Measurements from ENCODE around the gene CD226. TPM values are rescaled to one million over a fixed set of nuclear protein-coding genes. Genes with fewer than 3 reads are reported as not detected.
A peak's percentile ranks its signal among the peaks of the same experiment; 100 is the strongest.

Gene CD226
- total and polyA plus RNA-seq, 2 of the 13 experiments (the other 11 are each of a cell fraction or from before 2014, with no cell fraction given) = 0.13 to 0.77 TPM

- H3K4me2 ChIP-seq (ENCODE audit: low read depth, low read length) = no peak overlapping the region
- in situ Hi-C loops (cut with HindIII; ENCODE audit: extremely low pct_ligation_motif_present, low pct_unique_long_range_greater_than_20kb) = no loop called here
- no peaks in the 10 kb centered on the region for H4K20me1 ChIP-seq (ENCODE audit: insufficient read depth, low read length)
- peaks cover 16% of the 10 kb centered on the region for H3K4me1 ChIP-seq (ENCODE audit: insufficient read depth, low read length)
- intact Hi-C loops (cut with micrococcal nuclease; ENCODE audit: unreplicated experiment) = no loop called here
- POLR2A ChIA-PET = no interaction called here
- CTCF ChIA-PET (ENCODE audit: low intra/inter-chr PET ratio, low total read pairs) = no interaction called here
- ATAC-seq = peak; percentile 88
- no peaks in the 10 kb centered on the region for H3K79me2 ChIP-seq (ENCODE audit: insufficient read depth, low read length)
- FAIRE-seq = peak; percentile 51
- no peaks in the 10 kb centered on the region for H3K27me3 ChIP-seq (ENCODE audit: control insufficient read depth in 1 of 2, insufficient read depth in 2 of 2, low read length in 2 of 2)
- no peaks in the 10 kb centered on the region for H3K36me3 ChIP-seq (replicated peaks in 1 of 2; ENCODE audit: control insufficient read depth in 1 of 2, insufficient read depth in 2 of 2, low read length in 2 of 2)
- H3K9me3 ChIP-seq (ENCODE audit: low read length) = no peaks in the 10 kb centered on the region
- no peak overlapping the region for H3K9ac ChIP-seq (ENCODE audit: insufficient read depth, low read depth, low read length)
- no peak overlapping the region for H3K4me3 ChIP-seq (replicated peaks in 1 of 3; ENCODE audit: insufficient read depth in 1 of 3, low read depth in 2 of 3, low read length in 3 of 3)
- no peak overlapping the region for H2AFZ ChIP-seq (ENCODE audit: low read length)
- 77% methylated on average over 11 of the region's 12 CpGs for WGBS (ENCODE audit: low lambda C conversion rate)
- peak; percentile 89 for DNase-seq (ENCODE audit: low spot score)
- H3K27ac ChIP-seq (ENCODE audit: extremely low read length, insufficient read depth, low read length) = no peak overlapping the region
- no TSS peak for BruUV-seq (replicated peaks)
- TF ChIP-seq ZNF281 (CRISPR knock-in tag; IDR thresholded peaks at IDR 0.05; ENCODE audit: borderline replicate concordance) = peak; percentile 17; the same call in 1 of the 2 replicates
- no peak for TF ChIP-seq POLR2A (IDR thresholded peaks at IDR 0.05; ENCODE audit: insufficient read depth in 1 of 2, low read depth in 2 of 2, low read length in 2 of 2)
- 0 out of 2 replicates have a peak, but pooled peaks have one; percentile 43 for TF ChIP-seq ISL2 (CRISPR knock-in tag; IDR thresholded peaks at IDR 0.05)
- TF ChIP-seq KDM1A (CRISPR knock-in tag; IDR thresholded peaks at IDR 0.05) = no peak
- TF ChIP-seq TBX2 (CRISPR knock-in tag; IDR thresholded peaks at IDR 0.05; ENCODE audit: borderline replicate concordance) = peak; percentile 62; the same call in 1 of the 2 replicates
- peak; percentile 12; the same call in 1 of the 2 replicates for TF ChIP-seq TBX3 (IDR thresholded peaks at IDR 0.05; ENCODE audit: borderline replicate concordance)
- no peak for TF ChIP-seq SP140L (CRISPR knock-in tag; IDR thresholded peaks at IDR 0.05; ENCODE audit: borderline replicate concordance)
- no peak for TF ChIP-seq ZKSCAN8 (CRISPR knock-in tag; IDR thresholded peaks at IDR 0.05; ENCODE audit: borderline replicate concordance)
- peak; percentile 68; the same call in 1 of the 2 replicates for TF ChIP-seq HMG20A (CRISPR knock-in tag; IDR thresholded peaks at IDR 0.05; ENCODE audit: borderline replicate concordance)
- TF ChIP-seq TCF7 (IDR thresholded peaks at IDR 0.05; ENCODE audit: low read depth) = peak; percentile 91
- TF ChIP-seq SOX6 (IDR thresholded peaks at IDR 0.05) = no peak
- TF ChIP-seq SOX6 (CRISPR knock-in tag; IDR thresholded peaks at IDR 0.05) = peak; percentile 87
- 0 out of 2 replicates have a peak, but pooled peaks have one; percentile 11 for TF ChIP-seq PAXIP1 (CRISPR knock-in tag; conservative IDR thresholded peaks at IDR 0.05)
- peak; percentile 74; the same call in 1 of the 2 replicates for TF ChIP-seq SOX13 (IDR thresholded peaks at IDR 0.05)
- TF ChIP-seq SOX13 (CRISPR knock-in tag; conservative IDR thresholded peaks at IDR 0.05 in 1 of 2, IDR thresholded peaks at IDR 0.05 in 1 of 2) = peak in 1 of 2 experiments; percentile 97; a peak in 2 of 4 replicates
- no peak for TF ChIP-seq ZNF205 (CRISPR knock-in tag; IDR thresholded peaks at IDR 0.05)
- TF ChIP-seq EP300 (IDR thresholded peaks at IDR 0.05; ENCODE audit: low read depth in 2 of 2, low read length in 2 of 2) = peak in 1 of 2 experiments; percentile 58; a peak in 2 of 4 replicates
- peak; percentile 37; the same call in 1 of the 2 replicates for TF ChIP-seq EP300 (CRISPR knock-in tag; IDR thresholded peaks at IDR 0.05; ENCODE audit: borderline replicate concordance)
- no peak for TF ChIP-seq CHCHD3 (CRISPR knock-in tag; IDR thresholded peaks at IDR 0.05)
These were observed 12.1 kb downstream of the CD226 start for GRCh38 chr18:69935319-69936190.
